Endodermal cell (in vitro differentiated cells): ENCODE data around the gene CADM1. TPM values are rescaled to one million over a fixed set of nuclear protein-coding genes. Genes with fewer than 3 reads are reported as not detected.

Experiments
- DNase-seq: peaks from one replicate; pipeline ENCODE4 v3.0.0-alpha.2; 2017
- H3K27ac ChIP-seq: 2 replicates; pipeline ENCODE4 v1.5.1; 2013; ENCODE audit warnings: mild to moderate bottlenecking, low read depth, low read length, moderate library complexity
- H3K27me3 ChIP-seq: 2 replicates; pipeline ENCODE4 v1.6.1; 2013; ENCODE audit warnings: mild to moderate bottlenecking, low read length, moderate library complexity; ENCODE audit not compliant: insufficient read depth, control insufficient read depth, poor library complexity, severe bottlenecking
- H3K36me3 ChIP-seq: 2 replicates; pipeline ENCODE4 v1.7.0; 2013; ENCODE audit warnings: mild to moderate bottlenecking, low read length, moderate library complexity; ENCODE audit not compliant: control insufficient read depth, insufficient read depth
- H3K4me1 ChIP-seq: one replicate; pipeline ENCODE4 v1.7.0; 2013; ENCODE audit warnings: low read length; ENCODE audit not compliant: control insufficient read depth, insufficient read depth
- H3K4me3 ChIP-seq: 2 replicates; pipeline ENCODE4 v1.5.1; 2013; ENCODE audit warnings: mild to moderate bottlenecking, low read length, moderate library complexity
- H3K9ac ChIP-seq: 2 replicates; pipeline ENCODE4 v1.6.1; 2013; ENCODE audit warnings: mild to moderate bottlenecking, low read length, moderate library complexity; ENCODE audit not compliant: poor library complexity, severe bottlenecking; ENCODE audit errors: extremely low read depth
- H3K9me3 ChIP-seq: 2 replicates; pipeline ENCODE4 v1.6.1; 2013; ENCODE audit warnings: mild to moderate bottlenecking, low read length, moderate library complexity; ENCODE audit not compliant: control insufficient read depth
- H3K27ac Mint-ChIP-seq: 2 replicates; pipeline ENCODE4 v1.8.0; 2020; ENCODE audit warnings: mixed read lengths
- H3K27me3 Mint-ChIP-seq: 2 replicates; pipeline ENCODE4 v1.8.0; 2021; ENCODE audit warnings: mild to moderate bottlenecking, mixed read lengths; ENCODE audit not compliant: insufficient read depth
- H3K36me3 Mint-ChIP-seq: 2 replicates; pipeline ENCODE4 v1.8.0; 2020; ENCODE audit warnings: low read depth, mixed read lengths
- H3K4me1 Mint-ChIP-seq: 2 replicates; pipeline ENCODE4 v1.8.0; 2020; ENCODE audit warnings: mixed read lengths
- H3K4me3 Mint-ChIP-seq: 2 replicates; pipeline ENCODE4 v1.8.0; 2020; ENCODE audit warnings: mild to moderate bottlenecking, moderate library complexity, mixed read lengths
- H3K9me3 Mint-ChIP-seq: 2 replicates; pipeline ENCODE4 v1.8.0; 2020; ENCODE audit warnings: mild to moderate bottlenecking, mixed read lengths
- CTCF ChIP-seq: fragments of 200-600 bp; sonication (generic); conservative IDR thresholded peaks from 2 replicates; pipeline ENCODE4 v1.5.0; 2021; ENCODE audit warnings: antibody characterized with exemption, mild to moderate bottlenecking
- whole genome bisulfite sequencing, 2 experiments: methylation state at CpG; one replicate each; pipeline versions ENCODE4 v1.1.5 to v1.1.7; 2013; ENCODE audit warnings: missing lambda C conversion rate in 2 of 2, mixed read lengths in 1 of 2; ENCODE audit not compliant: insufficient coverage in 1 of 2, insufficient read length in 1 of 2; 5-methylcytosine and 5-hydroxymethylcytosine counted together
- total RNA-seq, 2 donors: library from RNA; stranded (reverse); fragmentation: NEBNext Ultra II Directional in 1 of 2; extraction: Animal tissue kit (Norgen Biotek cat#: 25700) in 1 of 2; gene quantifications; 2 replicates in 1 of 2; 3 replicates in 1 of 2; pipeline ENCODE4 v1.2.1, GENCODE V29; 2021

Gene CADM1
- total RNA-seq, 2 donors from 2014 or later = 76.3 to 88.2 TPM

- Mint-ChIP-seq H3K36me3 (no peaks in the 10 kb centered on the region), H3K4me3 (no peak overlapping the region), H3K4me1 (peaks cover 12% of the 10 kb centered on the region), H3K9me3 (no peaks in the 10 kb centered on the region), H3K27ac (no peak overlapping the region), H3K27me3 (peaks cover 15% of the 10 kb centered on the region)
- TF ChIP-seq CTCF = no peak
- Histone ChIP-seq H3K27ac (no peak overlapping the region), H3K4me1 (no peaks in the 10 kb centered on the region), H3K36me3 (no peaks in the 10 kb centered on the region), H3K9me3 (no peaks in the 10 kb centered on the region), H3K27me3 (peaks cover 57% of the 10 kb centered on the region), H3K4me3 (no peak overlapping the region), H3K9ac (no peak overlapping the region)
- WGBS, 2 experiments = 86 to 90% methylated on average over 1 to 3 of the region's 3 CpGs
- no peak for DNase-seq
Measured at GRCh38 chr11:115314330-115314920, 189.8 kb downstream of the CADM1 start.

GRCh38 chr11:115313224-115313838 lies 190.9 kb downstream of the CADM1 start:
- H3K36me3 Mint-ChIP-seq = no peaks in the 10 kb centered on the region
- 94 to 100% methylated on average over 2 of the region's 2 CpGs for WGBS, 2 experiments
- Histone ChIP-seq H3K36me3 (no peaks in the 10 kb centered on the region), H3K4me3 (no peak overlapping the region), H3K9ac (no peak overlapping the region), H3K27me3 (peaks cover 65% of the 10 kb centered on the region), H3K9me3 (no peaks in the 10 kb centered on the region), H3K4me1 (no peaks in the 10 kb centered on the region), H3K27ac (no peak overlapping the region)
- H3K9me3 Mint-ChIP-seq = no peaks in the 10 kb centered on the region
- H3K27ac Mint-ChIP-seq = no peak overlapping the region
- peaks cover 12% of the 10 kb centered on the region for H3K4me1 Mint-ChIP-seq
- H3K27me3 Mint-ChIP-seq = peaks cover 15% of the 10 kb centered on the region
- H3K4me3 Mint-ChIP-seq = no peak overlapping the region
- DNase-seq = no peak
- TF ChIP-seq CTCF = no peak

- Mint-ChIP-seq H3K4me1 (peaks cover 12% of the 10 kb centered on the region), H3K27ac (no peak overlapping the region), H3K4me3 (no peak overlapping the region), H3K27me3 (peaks cover 15% of the 10 kb centered on the region), H3K9me3 (no peaks in the 10 kb centered on the region), H3K36me3 (no peaks in the 10 kb centered on the region)
- Histone ChIP-seq H3K36me3 (no peaks in the 10 kb centered on the region), H3K9me3 (no peaks in the 10 kb centered on the region), H3K4me1 (no peaks in the 10 kb centered on the region), H3K4me3 (no peak overlapping the region), H3K27me3 (peaks cover 65% of the 10 kb centered on the region), H3K27ac (no peak overlapping the region), H3K9ac (no peak overlapping the region)
- WGBS, 2 experiments = 95 to 100% methylated on average over 2 to 3 of the region's 3 CpGs
- no peak for DNase-seq
- TF ChIP-seq CTCF = no peak
Measured at GRCh38 chr11:115311949-115312348, 192.3 kb downstream of the CADM1 start.
